Nephron progenitor cell (in vitro differentiated cells): ENCODE data around the gene MRPL23.

ENCODE experiments used
- DNase-seq: peaks from one replicate; pipeline ENCODE4 v3.0.0; 2021
- H3K27ac Mint-ChIP-seq: 2 replicates; pipeline ENCODE4 v1.8.0; 2021; ENCODE audit warnings: mild to moderate bottlenecking, moderate library complexity, mixed read lengths
- H3K27me3 Mint-ChIP-seq: 2 replicates; pipeline ENCODE4 v1.8.0; 2021; ENCODE audit warnings: mild to moderate bottlenecking, low read depth, mixed read lengths; ENCODE audit not compliant: poor library complexity
- H3K36me3 Mint-ChIP-seq: 2 replicates; pipeline ENCODE4 v1.8.0; 2021; ENCODE audit warnings: low read depth, mixed read lengths
- H3K4me1 Mint-ChIP-seq: 2 replicates; pipeline ENCODE4 v1.8.0; 2021; ENCODE audit warnings: mixed read lengths
- H3K4me3 Mint-ChIP-seq: 2 replicates; pipeline ENCODE4 v1.8.0; 2021; ENCODE audit warnings: mild to moderate bottlenecking, moderate library complexity, mixed read lengths
- H3K9me3 Mint-ChIP-seq: 2 replicates; pipeline ENCODE4 v1.8.0; 2021; ENCODE audit warnings: mild to moderate bottlenecking, moderate library complexity, mixed read lengths
- CTCF ChIP-seq: fragments of 200-600 bp; sonication (generic); IDR thresholded peaks from 2 replicates; pipeline ENCODE4 v1.5.0; 2021; ENCODE audit warnings: antibody characterized with exemption

The MRPL23 gene

GRCh38 chr11:1931341-1932104 is 15.6 kb upstream of the MRPL23 start:
- Mint-ChIP-seq H3K27ac (peak overlapping the region; percentile 3), H3K36me3 (no peaks in the 10 kb centered on the region), H3K4me1 (peaks cover 44% of the 10 kb centered on the region), H3K9me3 (no peaks in the 10 kb centered on the region), H3K27me3 (peaks cover 3% of the 10 kb centered on the region), H3K4me3 (peak overlapping the region; percentile 9)
- TF ChIP-seq CTCF, result no peak
- DNase-seq, result no peak

- Mint-ChIP-seq H3K36me3 (no peaks in the 10 kb centered on the region), H3K27me3 (peaks cover 3% of the 10 kb centered on the region), H3K4me1 (peaks cover 41% of the 10 kb centered on the region), H3K27ac (peak overlapping the region; percentile 3), H3K4me3 (peak overlapping the region; percentile 9), H3K9me3 (no peaks in the 10 kb centered on the region)
- no peak for DNase-seq
- TF ChIP-seq CTCF, result no peak
These were observed 15.0 kb upstream of the MRPL23 start for GRCh38 chr11:1932105-1932480.

- peaks cover 41% of the 10 kb centered on the region for H3K4me1 Mint-ChIP-seq
These were observed 14.5 kb upstream of the MRPL23 start for GRCh38 chr11:1932681-1933080.

GRCh38 chr11:1933416-1934334 is 13.5 kb upstream of the MRPL23 start:
- Mint-ChIP-seq H3K27me3 (peaks cover 3% of the 10 kb centered on the region), H3K4me3 (no peak overlapping the region), H3K36me3 (no peaks in the 10 kb centered on the region), H3K4me1 (peaks cover 46% of the 10 kb centered on the region), H3K27ac (no peak overlapping the region), H3K9me3 (no peaks in the 10 kb centered on the region)
- DNase-seq, result no peak
- TF ChIP-seq CTCF, result no peak

More at GRCh38 chr11:1932681-1933080, 14.5 kb upstream of the MRPL23 start:
- no peaks in the 10 kb centered on the region for H3K36me3 Mint-ChIP-seq
- peaks cover 3% of the 10 kb centered on the region for H3K27me3 Mint-ChIP-seq
- DNase-seq, result no peak
- no peak overlapping the region for H3K4me3 Mint-ChIP-seq
- TF ChIP-seq CTCF, result no peak
- H3K9me3 Mint-ChIP-seq, result no peaks in the 10 kb centered on the region
- H3K27ac Mint-ChIP-seq, result no peak overlapping the region

GRCh38 chr11:1934335-1935155 is 12.6 kb upstream of the MRPL23 start:
- H3K4me3 Mint-ChIP-seq, result no peak overlapping the region
- no peak for TF ChIP-seq CTCF
- DNase-seq, result peak; percentile 1
- no peaks in the 10 kb centered on the region for H3K36me3 Mint-ChIP-seq
- peaks cover 53% of the 10 kb centered on the region for H3K4me1 Mint-ChIP-seq
- no peaks in the 10 kb centered on the region for H3K9me3 Mint-ChIP-seq
- H3K27me3 Mint-ChIP-seq, result peaks cover 3% of the 10 kb centered on the region
- no peak overlapping the region for H3K27ac Mint-ChIP-seq
